SHP77 (cell line): ENCODE measurements around the gene KCNH6.

Experiments
- DNase-seq, 2 experiments: peaks; one replicate each; lab custom pipeline; 2025; lab: John Stamatoyannopoulos, UW

Gene KCNH6

GRCh38 chr17:63511331-63511730, 11.8 kb upstream of the KCNH6 start:
- no peak for DNase-seq

GRCh38 chr17:63512388-63512787, 10.8 kb upstream of the KCNH6 start:
- no peak for DNase-seq

GRCh38 chr17:63512896-63513644, 10.1 kb upstream of the KCNH6 start:
- DNase-seq = no peak

GRCh38 chr17:63514477-63514876, 8.7 kb upstream of the KCNH6 start:
- DNase-seq = no peak

- no peak for DNase-seq
Measured at GRCh38 chr17:63514974-63515373, 8.2 kb upstream of the KCNH6 start.

- DNase-seq = no peak
Measured at GRCh38 chr17:63515426-63515825, 7.7 kb upstream of the KCNH6 start.

- DNase-seq = no peak
Measured at GRCh38 chr17:63516910-63517824, 6.0 kb upstream of the KCNH6 start.

GRCh38 chr17:63517825-63518534, 5.2 kb upstream of the KCNH6 start:
- no peak for DNase-seq

- peak in 1 of 2 experiments; percentile 26 for DNase-seq
Measured at GRCh38 chr17:63519116-63519881, 3.9 kb upstream of the KCNH6 start.

GRCh38 chr17:63519972-63520882, 2.9 kb upstream of the KCNH6 start:
- DNase-seq = peak; percentile 97 to 98

- no peak for DNase-seq
Measured at GRCh38 chr17:63524051-63524450, 893 bp downstream of the KCNH6 start.

- DNase-seq = no peak
Measured at GRCh38 chr17:63525190-63525946, 2.2 kb downstream of the KCNH6 start.

- DNase-seq = no peak
Measured at GRCh38 chr17:63526861-63527260, 3.7 kb downstream of the KCNH6 start.

GRCh38 chr17:63528183-63528582, 5.0 kb downstream of the KCNH6 start:
- DNase-seq = no peak

GRCh38 chr17:63529711-63530556, 6.8 kb downstream of the KCNH6 start:
- DNase-seq = no peak

GRCh38 chr17:63530557-63531021, 7.4 kb downstream of the KCNH6 start:
- no peak for DNase-seq

- no peak for DNase-seq
Measured at GRCh38 chr17:63531022-63531965, 8.1 kb downstream of the KCNH6 start.
